ENCODE results near the gene EYS.
"Not testable (repeated sequence)": the region's sequence is repeated elsewhere in the genome, so short reads cannot be mapped to it uniquely, and the experiment has no call there.

EYS gene

DNA sequence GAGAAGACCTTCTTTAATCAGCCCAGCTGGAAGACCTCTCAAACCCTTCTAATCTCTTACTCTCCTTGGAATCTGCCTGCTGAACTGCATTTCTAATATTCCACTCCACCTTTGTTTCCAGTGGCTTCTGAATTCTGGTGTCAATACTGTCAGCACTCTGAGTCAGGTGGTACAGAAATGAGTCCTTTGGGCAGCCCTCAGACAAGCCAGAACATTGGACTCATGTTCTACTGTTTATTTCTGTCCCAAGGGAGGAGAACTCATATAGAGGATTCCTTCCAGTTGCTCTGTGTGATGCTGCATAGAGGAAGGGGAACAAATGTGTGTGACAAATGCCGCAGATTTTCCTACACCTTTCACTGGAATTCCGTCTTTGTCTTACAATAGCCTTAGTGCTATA is 1956.6 kb downstream of the EYS start:
- DNase-seq, result no peak

- no peak for DNase-seq
These were observed 1961.2 kb downstream of the EYS start for GRCh38 chr6:63745784-63746183.

- no peak for DNase-seq
These were observed 1962.2 kb downstream of the EYS start for GRCh38 chr6:63744810-63745209.

GRCh38 chr6:63743691-63744090 is 1963.3 kb downstream of the EYS start:
- no peak for DNase-seq

DNA sequence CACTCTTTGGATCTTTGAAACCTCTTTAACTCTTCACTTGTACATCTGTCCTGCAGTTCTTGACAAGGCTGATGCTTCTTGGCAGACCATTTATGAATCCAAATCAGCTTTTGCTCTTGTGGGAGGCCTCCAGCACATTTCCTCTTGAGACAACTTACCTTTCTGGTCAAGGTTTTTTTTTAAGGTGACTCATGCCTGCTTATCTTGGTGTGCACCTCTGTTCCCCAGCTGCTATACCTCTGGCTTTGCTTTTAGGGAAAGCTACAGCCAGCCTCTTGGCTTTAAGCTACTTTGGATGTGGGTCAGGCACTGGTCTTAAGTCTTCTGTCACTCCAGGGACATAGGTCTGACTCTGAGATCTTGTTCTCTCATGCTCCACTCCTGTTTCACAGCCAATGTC is 1965.0 kb downstream of the EYS start:
- DNase-seq, result no peak

DNA sequence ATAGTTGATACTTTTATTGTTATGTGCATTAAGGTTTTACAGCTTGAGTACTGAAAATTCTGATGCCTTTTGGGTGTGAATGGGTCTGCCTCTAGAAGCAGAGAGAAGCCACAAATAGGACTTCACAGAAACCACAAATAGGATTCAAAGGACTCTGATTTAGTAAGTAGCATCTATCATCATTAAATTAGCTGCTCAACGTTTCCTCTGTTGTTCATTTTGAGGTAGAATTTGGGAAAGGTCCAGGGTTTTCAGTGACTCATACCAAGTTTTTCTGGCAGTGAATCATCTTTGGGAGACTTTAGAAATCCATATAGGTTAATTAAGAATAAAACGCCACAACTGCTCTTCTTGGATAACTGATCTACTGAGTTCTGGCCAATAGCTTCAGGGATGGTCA is 1966.3 kb downstream of the EYS start:
- DNase-seq, result no peak

GRCh38 chr6:63739094-63739687 is 1967.8 kb downstream of the EYS start:
- no peak for DNase-seq

DNA sequence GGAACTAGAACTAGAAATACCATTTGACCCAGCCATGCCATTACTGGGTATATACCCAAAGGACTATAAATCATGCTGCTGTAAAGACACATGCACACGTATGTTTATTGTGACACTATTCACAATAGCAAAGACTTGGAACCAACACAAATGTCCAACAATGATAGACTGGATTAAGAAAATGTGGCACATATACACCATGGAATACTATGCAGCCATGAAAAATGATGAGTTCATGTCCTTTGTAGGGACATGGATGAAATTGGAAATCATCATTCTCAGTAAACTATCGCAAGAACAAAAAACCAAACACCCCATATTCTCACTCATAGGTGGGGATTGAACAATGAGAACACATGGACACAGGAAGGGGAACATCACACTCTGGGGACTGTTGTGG is 1968.8 kb downstream of the EYS start:
- DNase-seq, result not testable (repeated sequence)

DNA sequence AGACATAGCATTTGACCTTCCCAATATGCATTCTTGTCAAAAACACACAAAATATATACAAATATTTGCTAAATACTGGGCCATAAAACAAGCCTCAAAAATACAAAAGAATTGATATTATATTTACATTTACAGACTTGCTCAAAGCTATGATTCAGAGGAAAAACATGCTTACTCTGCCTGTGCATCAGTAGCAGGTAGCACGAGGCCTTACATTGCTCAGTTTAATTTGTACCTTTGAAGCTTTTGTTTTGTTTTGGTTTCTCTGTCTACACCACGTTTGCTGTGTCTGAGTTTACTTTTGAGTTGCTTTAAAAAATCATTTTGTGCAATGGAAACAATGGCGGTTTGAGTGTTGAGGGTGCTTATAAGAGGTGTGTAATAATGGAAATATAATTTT is 1972.1 kb downstream of the EYS start:
- no peak for DNase-seq

DNA sequence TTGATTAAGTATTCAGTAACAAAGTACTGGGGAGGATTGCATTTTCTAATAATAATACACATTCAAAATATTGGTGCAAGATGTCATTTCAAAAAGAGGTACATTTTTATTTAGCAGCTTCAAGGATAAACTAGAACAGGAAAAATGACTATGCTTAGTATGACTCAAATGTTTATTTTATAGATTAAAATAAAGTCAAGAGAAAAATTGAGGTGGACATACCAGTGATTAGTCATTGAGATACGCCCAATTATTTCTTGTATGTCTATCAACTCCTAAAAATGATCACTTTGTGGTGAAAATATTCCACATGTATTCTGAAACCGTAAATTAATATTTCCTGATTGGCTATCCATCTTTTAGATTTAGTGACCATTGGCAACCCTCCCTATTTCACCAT is 1974.7 kb downstream of the EYS start:
- no peak for DNase-seq

DNA sequence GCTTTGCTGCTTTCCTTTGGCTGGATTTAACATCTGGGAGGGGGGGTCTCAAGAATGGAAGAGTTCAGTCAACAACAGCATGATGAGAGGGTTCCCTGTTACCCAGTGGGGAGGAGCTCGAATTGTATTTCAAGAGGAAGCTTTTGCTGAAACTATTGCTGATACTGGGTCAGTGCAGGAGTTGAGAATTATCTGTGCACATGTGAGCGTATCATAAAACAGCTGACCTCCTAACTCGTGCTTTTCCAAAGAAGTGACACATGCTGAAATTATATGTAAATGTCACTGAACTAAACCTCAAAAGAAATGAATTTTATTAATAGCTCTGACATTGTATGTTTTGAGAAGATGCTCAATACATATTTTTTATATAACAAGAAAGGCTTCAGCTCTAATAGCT is 1975.1 kb downstream of the EYS start:
- no peak for DNase-seq

- no peak for DNase-seq
These were observed 1976.7 kb downstream of the EYS start for GRCh38 chr6:63730311-63730710.

DNA sequence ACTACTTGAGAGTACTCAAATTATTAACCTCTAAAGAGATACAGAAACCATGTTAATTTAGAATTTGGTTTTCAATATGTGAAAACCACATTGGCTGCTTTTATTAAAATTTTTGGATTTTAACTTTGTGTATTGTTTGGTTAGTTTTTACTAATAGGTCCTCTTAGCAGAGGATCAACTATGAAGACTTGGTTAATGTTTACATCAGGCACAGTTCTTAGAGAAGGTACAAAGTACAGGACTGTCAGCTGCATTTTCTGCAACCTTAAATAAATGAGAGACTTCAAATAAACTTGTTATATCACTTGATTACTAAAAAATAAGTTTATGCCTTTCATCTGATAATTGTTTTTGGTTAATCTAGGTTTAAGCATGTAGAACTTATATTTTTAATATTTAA is 1982.3 kb downstream of the EYS start:
- no peak for DNase-seq

- DNase-seq, result no peak
These were observed 1985.8 kb downstream of the EYS start for GRCh38 chr6:63721181-63721580.

DNA sequence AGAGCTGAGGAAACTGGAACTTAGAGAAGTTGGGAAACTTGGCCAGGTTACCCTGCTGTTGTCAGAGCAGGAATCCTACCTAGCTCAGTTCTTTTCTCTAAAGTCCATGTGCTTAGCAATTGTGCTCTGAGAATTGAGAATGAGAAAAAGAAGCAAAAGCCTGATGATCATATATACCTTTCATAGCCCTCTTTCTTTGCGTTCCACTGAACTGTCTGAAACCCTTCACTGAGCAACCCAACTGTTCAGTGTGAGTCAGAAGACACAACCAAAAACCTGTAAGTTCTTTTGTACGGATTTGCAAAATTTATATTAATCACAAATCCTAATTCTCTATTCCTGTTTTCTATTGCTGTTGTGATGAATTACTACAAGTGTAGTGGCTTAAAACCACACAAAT is 1990.9 kb downstream of the EYS start:
- DNase-seq, result no peak

- DNase-seq, result no peak
These were observed 1992.9 kb downstream of the EYS start for GRCh38 chr6:63714091-63714490.

GRCh38 chr6:63713332-63713731 is 1993.7 kb downstream of the EYS start:
- no peak for DNase-seq

DNA sequence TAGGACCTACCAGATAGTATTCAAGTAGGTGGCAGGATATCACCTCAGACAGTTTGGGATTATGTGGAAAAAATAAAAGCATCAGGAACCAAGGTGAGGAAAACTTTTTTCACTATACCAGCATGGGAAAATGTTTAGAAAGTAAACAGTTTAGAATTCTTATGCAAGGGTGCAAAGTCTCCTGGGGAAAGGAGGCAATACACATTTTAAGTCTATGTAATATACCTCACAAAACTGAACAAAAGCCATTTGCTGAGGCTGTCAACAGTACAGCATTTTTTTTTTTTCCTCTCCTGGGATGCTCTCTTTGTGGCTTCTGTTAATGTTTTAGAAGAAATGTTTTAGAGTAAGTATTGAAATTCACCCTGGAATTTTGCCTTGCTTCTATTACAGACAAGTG is 1997.9 kb downstream of the EYS start:
- DNase-seq, result no peak

DNA sequence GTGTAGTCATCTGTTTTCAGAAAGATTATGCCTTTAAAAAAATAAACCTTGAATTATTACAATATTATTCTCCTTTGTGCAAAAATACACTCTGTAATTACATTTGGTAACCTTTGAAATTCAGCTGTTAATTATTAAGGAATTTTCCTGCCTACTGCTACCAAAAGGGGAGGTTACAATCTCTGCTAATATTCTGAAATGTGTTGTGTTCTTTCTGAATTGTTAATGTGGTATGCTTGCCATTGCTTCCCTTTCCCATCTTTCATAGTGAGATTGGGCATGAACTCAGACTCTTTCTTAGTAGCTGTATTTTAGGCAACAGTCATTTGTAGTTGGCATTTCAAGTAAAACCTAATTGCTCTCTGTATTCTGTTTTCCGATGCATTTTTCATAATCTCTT is 1998.4 kb downstream of the EYS start:
- DNase-seq, result no peak

DNA sequence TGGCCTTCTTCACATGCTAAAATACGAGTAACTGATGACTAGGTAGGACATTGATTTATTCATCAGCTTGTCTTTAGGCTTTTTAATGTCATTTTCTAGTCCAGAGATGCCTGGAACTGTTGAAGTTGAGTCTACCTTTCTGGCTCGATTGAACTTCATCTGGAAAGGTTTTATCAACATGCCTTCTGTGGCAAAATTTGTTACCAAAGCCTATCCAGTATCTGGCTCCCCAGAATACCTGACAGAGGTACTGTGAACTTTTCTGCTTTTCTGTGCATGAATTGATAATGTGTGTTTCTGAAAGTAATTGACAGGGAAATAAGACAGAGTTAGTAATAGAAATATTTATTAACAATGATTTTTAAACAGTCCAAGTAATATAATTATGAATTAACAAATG is 2000.4 kb downstream of the EYS start:
- no peak for DNase-seq

GRCh38 chr6:63705707-63706106 is 2001.3 kb downstream of the EYS start:
- no peak for DNase-seq

DNA sequence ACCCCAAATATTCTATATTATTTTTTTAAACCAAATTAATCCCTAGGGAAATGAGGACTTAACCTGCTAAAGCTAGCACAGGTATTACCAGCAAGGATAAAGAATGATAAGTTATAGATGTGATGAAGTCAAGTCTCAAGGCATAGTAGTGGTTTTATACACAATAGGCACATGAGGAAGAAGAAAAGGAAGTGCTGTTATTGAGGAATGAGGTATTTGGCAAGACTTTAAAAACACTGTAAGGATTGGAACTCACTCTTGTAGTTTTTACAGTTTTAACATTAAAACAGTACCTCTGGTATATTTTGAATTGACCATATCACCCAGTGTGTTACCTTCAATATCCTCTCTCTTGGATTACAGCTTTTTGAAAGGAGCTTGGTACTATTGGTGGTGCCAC is 2016.8 kb downstream of the EYS start:
- DNase-seq, result no peak

DNA sequence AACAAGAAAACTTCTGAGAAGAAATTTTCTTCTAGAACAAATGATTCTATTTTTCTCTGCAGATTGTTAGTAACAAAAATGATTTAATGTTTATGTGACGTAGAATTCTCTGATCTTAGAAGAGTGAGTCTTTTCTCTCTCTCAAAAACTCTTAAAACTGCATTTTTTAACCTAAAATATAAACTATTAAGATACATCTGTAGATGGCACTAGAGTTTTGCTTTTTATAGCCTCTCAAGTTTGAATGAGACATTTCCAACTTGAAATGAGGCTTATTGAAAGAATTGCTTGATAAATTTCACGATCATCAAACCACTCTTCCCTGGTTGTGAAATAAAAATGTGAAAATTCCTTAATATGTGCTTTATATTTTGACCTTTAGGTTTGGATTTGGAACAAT is 2017.6 kb downstream of the EYS start:
- DNase-seq, result no peak

DNA sequence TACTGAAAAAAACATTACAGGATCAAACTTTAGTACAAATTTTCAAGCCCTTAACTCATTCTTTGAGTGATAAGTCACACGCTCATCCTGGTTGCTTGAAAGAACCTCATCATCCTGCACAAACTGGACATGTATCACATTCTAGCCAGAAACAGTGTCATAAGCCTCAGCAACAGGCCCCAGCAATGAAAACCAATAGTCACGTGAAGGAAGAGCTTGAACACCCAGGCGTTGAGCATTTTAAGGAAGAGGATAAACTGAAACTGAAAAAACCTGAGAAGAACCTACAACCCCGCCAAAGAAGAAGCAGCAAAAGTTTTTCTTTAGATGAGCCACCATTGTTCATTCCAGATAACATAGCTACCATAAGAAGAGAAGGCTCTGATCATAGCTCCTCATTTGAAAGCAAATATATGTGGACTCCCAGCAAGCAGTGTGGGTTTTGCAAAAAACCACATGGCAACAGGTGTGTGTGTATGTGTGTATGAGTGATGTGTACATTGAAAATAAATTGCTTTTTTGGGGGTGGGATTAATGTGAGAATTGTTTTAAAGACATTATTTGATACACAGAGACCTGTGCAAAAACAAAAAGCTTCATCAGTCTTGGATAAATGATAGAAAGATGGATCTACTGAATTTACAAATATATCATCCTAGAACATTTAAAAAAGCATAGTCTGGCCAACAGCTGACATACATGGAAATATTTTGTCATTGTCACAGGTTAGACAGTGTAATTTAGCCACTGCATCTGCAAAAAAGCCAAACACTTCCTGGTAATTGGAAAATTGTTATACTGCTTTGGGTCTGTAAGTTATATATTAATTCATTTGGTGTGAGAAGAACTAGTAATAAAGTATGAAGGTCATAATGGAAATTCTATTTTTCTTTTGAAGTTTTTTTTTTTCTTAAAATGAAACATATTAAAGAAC is 2021.3 kb downstream of the EYS start:
- DNase-seq, result no peak

Data from T-helper 9 cell (primary cell).